Esophagus muscularis mucosa (tissue), 3 donors: ENCODE data around the gene FABP2.
"Not testable (repeated sequence)": the region's sequence is repeated elsewhere in the genome, so short reads cannot be mapped to it uniquely, and the experiment has no call there.

Experiments used
- POLR2AphosphoS5 ChIP-seq, 2 donors: sonication (generic); formaldehyde crosslinking; IDR thresholded peaks; one replicate each; pipeline ENCODE4 v1.6.1; 2017; ENCODE audit warnings: antibody characterized with exemption in 2 of 2
- TF ChIP-seq, protein P1 (sequence below), 3 experiments: fragments of 200-600 bp in 2 of 3; fragments of 450-650 bp in 1 of 3; sonication (generic) in 2 of 3; IDR thresholded peaks; one replicate each; pipeline ENCODE4 v1.5.1; 2017 to 2019; ENCODE audit warnings: antibody characterized with exemption in 3 of 3, mild to moderate bottlenecking in 2 of 3, moderate library complexity in 1 of 3

DNA sequence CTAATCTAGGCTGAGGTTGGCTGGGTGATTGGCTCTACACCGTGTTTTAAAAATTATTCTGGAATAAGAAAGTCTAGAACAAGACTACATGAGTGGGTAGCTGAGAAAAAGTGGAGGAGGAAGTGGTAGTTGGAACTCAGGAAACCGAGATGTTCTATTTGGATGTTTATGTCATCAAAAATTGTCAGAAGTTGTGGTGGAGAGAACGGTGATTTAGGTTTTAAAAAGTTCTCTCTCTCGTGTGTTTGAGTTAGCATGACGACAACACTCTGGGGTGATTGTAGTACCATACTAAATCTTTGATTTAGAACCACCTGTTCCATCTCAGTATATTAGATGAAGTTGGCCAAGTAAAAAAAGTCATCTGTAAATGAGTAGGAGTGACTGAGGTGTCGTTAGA, 41.4 kb upstream of the FABP2 start:
- TF ChIP-seq POLR2AphosphoS5 (IDR thresholded peaks at IDR 0.05) = not testable (repeated sequence)
- TF ChIP-seq, protein P1, sequence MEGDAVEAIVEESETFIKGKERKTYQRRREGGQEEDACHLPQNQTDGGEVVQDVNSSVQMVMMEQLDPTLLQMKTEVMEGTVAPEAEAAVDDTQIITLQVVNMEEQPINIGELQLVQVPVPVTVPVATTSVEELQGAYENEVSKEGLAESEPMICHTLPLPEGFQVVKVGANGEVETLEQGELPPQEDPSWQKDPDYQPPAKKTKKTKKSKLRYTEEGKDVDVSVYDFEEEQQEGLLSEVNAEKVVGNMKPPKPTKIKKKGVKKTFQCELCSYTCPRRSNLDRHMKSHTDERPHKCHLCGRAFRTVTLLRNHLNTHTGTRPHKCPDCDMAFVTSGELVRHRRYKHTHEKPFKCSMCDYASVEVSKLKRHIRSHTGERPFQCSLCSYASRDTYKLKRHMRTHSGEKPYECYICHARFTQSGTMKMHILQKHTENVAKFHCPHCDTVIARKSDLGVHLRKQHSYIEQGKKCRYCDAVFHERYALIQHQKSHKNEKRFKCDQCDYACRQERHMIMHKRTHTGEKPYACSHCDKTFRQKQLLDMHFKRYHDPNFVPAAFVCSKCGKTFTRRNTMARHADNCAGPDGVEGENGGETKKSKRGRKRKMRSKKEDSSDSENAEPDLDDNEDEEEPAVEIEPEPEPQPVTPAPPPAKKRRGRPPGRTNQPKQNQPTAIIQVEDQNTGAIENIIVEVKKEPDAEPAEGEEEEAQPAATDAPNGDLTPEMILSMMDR (IDR thresholded peaks at IDR 0.05) = not testable (repeated sequence)
